ENCODE data around the gene CRELD2. TPM values are rescaled to one million over a fixed set of nuclear protein-coding genes. Genes with fewer than 3 reads are reported as not detected.

CRELD2 gene
- total RNA-seq, 3 donors from 2014 or later (not counting 1 experiment from before 2014, with no cell fraction given) = 45.1 to 69.8 (median 48.5) TPM

DNA sequence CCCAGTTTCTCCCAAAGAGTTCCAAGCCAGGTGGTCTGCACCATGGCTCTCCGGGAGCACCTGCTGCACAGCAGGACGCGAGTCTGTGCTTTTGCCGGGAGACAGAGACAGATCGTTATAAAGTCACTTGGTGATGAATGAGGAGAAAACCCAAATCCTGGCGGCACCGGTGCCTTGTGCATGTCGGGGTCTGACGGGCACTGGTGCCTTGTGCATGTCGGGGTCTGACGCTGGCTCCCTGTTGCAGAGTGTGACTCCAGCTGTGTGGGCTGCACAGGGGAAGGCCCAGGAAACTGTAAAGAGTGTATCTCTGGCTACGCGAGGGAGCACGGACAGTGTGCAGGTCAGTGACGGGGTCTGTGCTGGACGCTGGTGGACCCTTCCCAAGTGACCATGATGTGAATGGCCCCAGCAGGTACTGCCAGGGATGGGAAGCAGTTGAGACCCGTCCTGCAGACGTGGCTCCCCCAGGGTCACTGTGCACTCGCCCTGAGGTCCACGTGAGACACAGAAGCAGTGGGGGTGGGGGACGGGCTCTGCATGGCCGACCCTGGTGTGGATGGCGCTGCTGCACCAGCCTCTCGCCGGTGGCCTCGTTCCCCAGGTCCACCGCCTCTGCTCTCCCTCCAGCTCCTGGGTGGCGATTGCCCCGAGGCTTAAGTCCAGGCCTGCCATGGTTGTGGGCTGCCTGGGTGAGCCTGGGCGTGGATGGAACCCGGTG lies 5.8 kb downstream of the CRELD2 start:
- peaks cover 14 to 31% of the 10 kb centered on the region in 2 donors for H3K4me1 Mint-ChIP-seq

GRCh38 chr22:49925525-49926128 lies 7.2 kb downstream of the CRELD2 start:
- Histone ChIP-seq H3K4me1 (ENCODE audit: control insufficient read depth, insufficient read depth, low read length) (peaks cover 27% of the 10 kb centered on the region), H3K27me3 (ENCODE audit: control insufficient read depth, insufficient read depth, low read length) (no peaks in the 10 kb centered on the region), H3K36me3 (ENCODE audit: control insufficient read depth, insufficient read depth, low read length) (peaks cover 11% of the 10 kb centered on the region), H3K27ac (ENCODE audit: low read length) (peak overlapping the region; percentile 82), H3K4me3 (ENCODE audit: low read length) (peak overlapping the region; percentile 7), H3K9me3 (ENCODE audit: control insufficient read depth, insufficient read depth, low read length) (no peaks in the 10 kb centered on the region)
- Mint-ChIP-seq H3K36me3 (no peaks in the 10 kb centered on the region), H3K27me3 (ENCODE audit: low read depth in 2 of 2) (no peaks in the 10 kb centered on the region), H3K27ac (peak overlapping the region; percentile 91 to 94), H3K4me3 (peak overlapping the region; percentile 79), H3K4me1 (peaks cover 15 to 20% of the 10 kb centered on the region in 2 donors), H3K9me3 (no peaks in the 10 kb centered on the region)
- intact Hi-C loops (cut with micrococcal nuclease) = no loop called here
- TF ChIP-seq, protein P1, sequence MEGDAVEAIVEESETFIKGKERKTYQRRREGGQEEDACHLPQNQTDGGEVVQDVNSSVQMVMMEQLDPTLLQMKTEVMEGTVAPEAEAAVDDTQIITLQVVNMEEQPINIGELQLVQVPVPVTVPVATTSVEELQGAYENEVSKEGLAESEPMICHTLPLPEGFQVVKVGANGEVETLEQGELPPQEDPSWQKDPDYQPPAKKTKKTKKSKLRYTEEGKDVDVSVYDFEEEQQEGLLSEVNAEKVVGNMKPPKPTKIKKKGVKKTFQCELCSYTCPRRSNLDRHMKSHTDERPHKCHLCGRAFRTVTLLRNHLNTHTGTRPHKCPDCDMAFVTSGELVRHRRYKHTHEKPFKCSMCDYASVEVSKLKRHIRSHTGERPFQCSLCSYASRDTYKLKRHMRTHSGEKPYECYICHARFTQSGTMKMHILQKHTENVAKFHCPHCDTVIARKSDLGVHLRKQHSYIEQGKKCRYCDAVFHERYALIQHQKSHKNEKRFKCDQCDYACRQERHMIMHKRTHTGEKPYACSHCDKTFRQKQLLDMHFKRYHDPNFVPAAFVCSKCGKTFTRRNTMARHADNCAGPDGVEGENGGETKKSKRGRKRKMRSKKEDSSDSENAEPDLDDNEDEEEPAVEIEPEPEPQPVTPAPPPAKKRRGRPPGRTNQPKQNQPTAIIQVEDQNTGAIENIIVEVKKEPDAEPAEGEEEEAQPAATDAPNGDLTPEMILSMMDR (IDR thresholded peaks at IDR 0.05) = no peak
- ATAC-seq (peak; percentile 72 to 75 (median 72)), DNase-seq (peak; percentile 44 to 95)
- WGBS (ENCODE audit: insufficient coverage) = 9% methylated on average over 24 of the region's 24 CpGs

More for the DNA sequence above, 5.8 kb downstream of the CRELD2 start:
- H3K27ac Mint-ChIP-seq = no peak overlapping the region
- peaks cover 23% of the 10 kb centered on the region for H3K4me1 ChIP-seq (ENCODE audit: control insufficient read depth, insufficient read depth, low read length)
- H3K4me3 Mint-ChIP-seq = no peak overlapping the region
- TF ChIP-seq, protein P1 (IDR thresholded peaks at IDR 0.05) = no peak
- DNase-seq (no peak), ATAC-seq (no peak)
- intact Hi-C loops (cut with micrococcal nuclease) = no loop called here
- no peaks in the 10 kb centered on the region for H3K27me3 Mint-ChIP-seq (ENCODE audit: low read depth in 2 of 2)
- H3K9me3 Mint-ChIP-seq = no peaks in the 10 kb centered on the region
- H3K36me3 Mint-ChIP-seq = no peaks in the 10 kb centered on the region
- H3K9me3 ChIP-seq (ENCODE audit: control insufficient read depth, insufficient read depth, low read length) = no peaks in the 10 kb centered on the region
- no peak overlapping the region for H3K4me3 ChIP-seq (ENCODE audit: low read length)
- 96% methylated on average over 31 of the region's 31 CpGs for WGBS (ENCODE audit: insufficient coverage)
- H3K27ac ChIP-seq (ENCODE audit: low read length) = no peak overlapping the region
- peaks cover 15% of the 10 kb centered on the region for H3K36me3 ChIP-seq (ENCODE audit: control insufficient read depth, insufficient read depth, low read length)
- H3K27me3 ChIP-seq (ENCODE audit: control insufficient read depth, insufficient read depth, low read length) = no peaks in the 10 kb centered on the region

GRCh38 chr22:49926916-49927315 lies 8.5 kb downstream of the CRELD2 start:
- Mint-ChIP-seq H3K27ac (peak overlapping the region; percentile 48 to 62), H3K36me3 (no peaks in the 10 kb centered on the region), H3K4me3 (peak overlapping the region; percentile 54), H3K27me3 (ENCODE audit: low read depth in 2 of 2) (no peaks in the 10 kb centered on the region), H3K4me1 (peaks cover 20% of the 10 kb centered on the region in 2 donors), H3K9me3 (no peaks in the 10 kb centered on the region)
- TF ChIP-seq, protein P1 (IDR thresholded peaks at IDR 0.05) = no peak
- H3K9me3 ChIP-seq (ENCODE audit: control insufficient read depth, insufficient read depth, low read length) = no peaks in the 10 kb centered on the region
- H3K36me3 ChIP-seq (ENCODE audit: control insufficient read depth, insufficient read depth, low read length) = no peaks in the 10 kb centered on the region
- no peak for DNase-seq
- 93% methylated on average over 18 of the region's 18 CpGs for WGBS (ENCODE audit: insufficient coverage)
- ATAC-seq = no peak
- intact Hi-C loops (cut with micrococcal nuclease) = no loop called here
- no peak overlapping the region for H3K4me3 ChIP-seq (ENCODE audit: low read length)
- no peaks in the 10 kb centered on the region for H3K27me3 ChIP-seq (ENCODE audit: control insufficient read depth, insufficient read depth, low read length)
- no peak overlapping the region for H3K27ac ChIP-seq (ENCODE audit: low read length)
- peaks cover 40% of the 10 kb centered on the region for H3K4me1 ChIP-seq (ENCODE audit: control insufficient read depth, insufficient read depth, low read length)

All from natural killer cell (primary cell).